Measurements from ENCODE around the gene UPF2. TPM values are rescaled to one million over a fixed set of nuclear protein-coding genes. Genes with fewer than 3 reads are reported as not detected.
A peak's percentile ranks its signal among the peaks of the same experiment; 100 is the strongest.

UPF2 gene
- total and polyA plus RNA-seq, 2 of the 4 experiments (the other 2 are of a cell fraction) = 9.2 to 14.3 TPM

DNA sequence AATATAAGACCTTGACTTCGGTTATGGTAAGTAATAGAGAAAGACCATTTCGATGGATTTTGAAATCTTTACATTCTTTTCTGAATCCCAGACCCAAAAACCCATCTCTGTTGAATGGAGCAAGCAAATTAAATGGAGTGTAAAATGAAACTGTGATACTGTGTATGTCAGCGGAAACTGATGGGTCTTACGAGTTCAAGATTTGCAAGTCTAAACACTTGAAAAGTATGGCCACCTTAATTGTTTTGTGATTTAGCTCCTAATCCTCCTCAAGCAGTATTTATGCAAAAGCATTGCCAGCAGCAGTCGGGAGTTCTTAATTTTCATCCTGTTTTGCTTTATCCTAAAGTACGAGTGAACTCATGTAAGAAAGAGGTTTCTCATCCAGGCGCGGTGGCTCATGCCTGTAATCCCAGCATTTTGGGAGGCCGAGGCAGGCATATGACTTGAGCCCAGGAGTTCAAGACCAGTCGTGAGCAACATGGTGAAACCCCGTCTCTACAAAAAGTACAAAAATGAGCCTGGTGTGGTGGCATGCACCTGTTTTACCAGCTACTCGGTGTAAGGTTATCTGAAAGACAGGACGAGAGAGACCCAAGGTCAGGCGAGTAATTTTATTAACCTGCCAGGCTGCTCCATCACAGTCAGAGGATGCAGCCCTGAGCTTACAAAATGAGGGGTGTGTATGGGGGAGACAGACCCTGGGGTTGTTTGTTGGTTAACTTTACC is 20.3 kb upstream of the UPF2 start:
- no peak overlapping the region for H4K8ac ChIP-seq (ENCODE audit: low read depth in 2 of 2, low read length in 2 of 2)
- H3K9me1 ChIP-seq (ENCODE audit: insufficient read depth, low read length) = 0 out of 2 replicates have a peak, but pooled peaks cover 2% of the 10 kb centered on the region
- no peak overlapping the region for H4K5ac ChIP-seq (ENCODE audit: low read depth, low read length)
- intact Hi-C loops (cut with micrococcal nuclease) (no loop called here), in situ Hi-C loops (cut with MboI; ENCODE audit: low sequenced_read_pairs) (no loop called here), dilution Hi-C loops (cut with HindIII; ENCODE audit: low sequenced_read_pairs, unreplicated experiment) (no loop called here)
- H3K27ac ChIP-seq (ENCODE audit: insufficient read depth, low read length) = no peak overlapping the region
- no peak overlapping the region for H3K23ac ChIP-seq (ENCODE audit: low read depth, low read length)
- no peak overlapping the region for H2BK5ac ChIP-seq (ENCODE audit: low read depth, low read length, poor library complexity, severe bottlenecking)
- no peak overlapping the region for H2AK9ac ChIP-seq (replicated peaks; ENCODE audit: low read depth, low read length, poor library complexity)
- no peak for TF ChIP-seq CHD1 (IDR thresholded peaks at IDR 0.05; ENCODE audit: low read depth, low read length)
- no peak for TF ChIP-seq MAFK (IDR thresholded peaks at IDR 0.05; ENCODE audit: low read depth, low read length)
- TF ChIP-seq, protein P1, sequence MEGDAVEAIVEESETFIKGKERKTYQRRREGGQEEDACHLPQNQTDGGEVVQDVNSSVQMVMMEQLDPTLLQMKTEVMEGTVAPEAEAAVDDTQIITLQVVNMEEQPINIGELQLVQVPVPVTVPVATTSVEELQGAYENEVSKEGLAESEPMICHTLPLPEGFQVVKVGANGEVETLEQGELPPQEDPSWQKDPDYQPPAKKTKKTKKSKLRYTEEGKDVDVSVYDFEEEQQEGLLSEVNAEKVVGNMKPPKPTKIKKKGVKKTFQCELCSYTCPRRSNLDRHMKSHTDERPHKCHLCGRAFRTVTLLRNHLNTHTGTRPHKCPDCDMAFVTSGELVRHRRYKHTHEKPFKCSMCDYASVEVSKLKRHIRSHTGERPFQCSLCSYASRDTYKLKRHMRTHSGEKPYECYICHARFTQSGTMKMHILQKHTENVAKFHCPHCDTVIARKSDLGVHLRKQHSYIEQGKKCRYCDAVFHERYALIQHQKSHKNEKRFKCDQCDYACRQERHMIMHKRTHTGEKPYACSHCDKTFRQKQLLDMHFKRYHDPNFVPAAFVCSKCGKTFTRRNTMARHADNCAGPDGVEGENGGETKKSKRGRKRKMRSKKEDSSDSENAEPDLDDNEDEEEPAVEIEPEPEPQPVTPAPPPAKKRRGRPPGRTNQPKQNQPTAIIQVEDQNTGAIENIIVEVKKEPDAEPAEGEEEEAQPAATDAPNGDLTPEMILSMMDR (conservative IDR thresholded peaks at IDR 0.05; ENCODE audit: low read depth, low read length) = no peak
- TF ChIP-seq, protein P2, sequence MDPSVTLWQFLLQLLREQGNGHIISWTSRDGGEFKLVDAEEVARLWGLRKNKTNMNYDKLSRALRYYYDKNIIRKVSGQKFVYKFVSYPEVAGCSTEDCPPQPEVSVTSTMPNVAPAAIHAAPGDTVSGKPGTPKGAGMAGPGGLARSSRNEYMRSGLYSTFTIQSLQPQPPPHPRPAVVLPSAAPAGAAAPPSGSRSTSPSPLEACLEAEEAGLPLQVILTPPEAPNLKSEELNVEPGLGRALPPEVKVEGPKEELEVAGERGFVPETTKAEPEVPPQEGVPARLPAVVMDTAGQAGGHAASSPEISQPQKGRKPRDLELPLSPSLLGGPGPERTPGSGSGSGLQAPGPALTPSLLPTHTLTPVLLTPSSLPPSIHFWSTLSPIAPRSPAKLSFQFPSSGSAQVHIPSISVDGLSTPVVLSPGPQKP (IDR thresholded peaks at IDR 0.05; ENCODE audit: borderline replicate concordance, low read depth, low read length) = no peak
- no peak for TF ChIP-seq RAD21 (IDR thresholded peaks at IDR 0.05; ENCODE audit: low read length)
- no peak for TF ChIP-seq MAZ (IDR thresholded peaks at IDR 0.05; ENCODE audit: borderline replicate concordance, low read depth, low read length)
- no peak for TF ChIP-seq MXI1 (IDR thresholded peaks at IDR 0.05; ENCODE audit: borderline replicate concordance, low read depth, low read length)
- H3K4me1 ChIP-seq (ENCODE audit: control insufficient read depth, insufficient read depth, low read length) = no peaks in the 10 kb centered on the region; the same call in 1 of the 2 replicates
- no peak overlapping the region for H2BK20ac ChIP-seq (ENCODE audit: low read depth, low read length)
- no peak overlapping the region for H2AK5ac ChIP-seq (ENCODE audit: low read depth, low read length)
- no peak overlapping the region for H3K4me2 ChIP-seq (ENCODE audit: low read depth, low read length)
- no peak overlapping the region for H2BK15ac ChIP-seq (ENCODE audit: low read depth, low read length)
- H3K56ac ChIP-seq (ENCODE audit: extremely low read depth, insufficient read depth, low read length) = no peak overlapping the region
- ChIA-PET POLR2A (ENCODE audit: unreplicated experiment) (no interaction called here), CTCF (no interaction called here)
- no peaks in the 10 kb centered on the region for H4K20me1 ChIP-seq (ENCODE audit: insufficient read depth, low read length)
- no peak overlapping the region for H4K91ac ChIP-seq (ENCODE audit: insufficient read depth, low read depth, low read length)
- H3K36me3 ChIP-seq (ENCODE audit: control insufficient read depth, insufficient read depth, low read length) = no peaks in the 10 kb centered on the region
- 58% methylated on average over 4 of the region's 14 CpGs; no CpG with 5 or more reads in 1 of the 2 experiments for WGBS, 2 experiments (ENCODE audit: extremely low coverage in 2 of 2, insufficient read length in 1 of 2)
- no peak for DNase-seq
- no TSS peak for BruUV-seq (replicated peaks)
- H3K27me3 ChIP-seq (ENCODE audit: control insufficient read depth, insufficient read depth, low read length) = no peaks in the 10 kb centered on the region
- H3K9me3 ChIP-seq (ENCODE audit: control insufficient read depth, insufficient read depth, low read length) = no peaks in the 10 kb centered on the region
- H2BK120ac ChIP-seq (ENCODE audit: low read depth, low read length) = no peak overlapping the region
- H3K9ac ChIP-seq (ENCODE audit: low read depth, low read length) = no peak overlapping the region
- peak overlapping the region; percentile 52 for H2AFZ ChIP-seq (replicated peaks; ENCODE audit: low read length, poor library complexity)
- no peak overlapping the region for H3K4ac ChIP-seq (ENCODE audit: low read depth, low read length)
- H3K18ac ChIP-seq (ENCODE audit: low read depth, low read length) = no peak overlapping the region
- no peaks in the 10 kb centered on the region for H3K79me1 ChIP-seq (ENCODE audit: low read depth in 1 of 2, low read length in 2 of 2)
- H3K14ac ChIP-seq (replicated peaks; ENCODE audit: low read depth, low read length) = no peak overlapping the region
- no peak for ATAC-seq (ENCODE audit: low read depth)
- H3K4me3 ChIP-seq (ENCODE audit: insufficient read depth, low read depth, low read length) = no peak overlapping the region
